ENCODE measurements around the gene ATF7. TPM values are rescaled to one million over a fixed set of nuclear protein-coding genes. Genes with fewer than 3 reads are reported as not detected.

Gene ATF7
- total and polyA plus RNA-seq, 2 donors (not counting 1 experiment from before 2014, with no cell fraction given) = 11.4 to 24.7 TPM

- Histone ChIP-seq H3K9me3 (ENCODE audit: control insufficient read depth, insufficient read depth, low read depth, low read length) (no peaks in the 10 kb centered on the region), H3K79me2 (ENCODE audit: control insufficient read depth, insufficient read depth, low read length) (peaks cover 7% of the 10 kb centered on the region), H3K36me3 (ENCODE audit: control insufficient read depth, insufficient read depth, low read length) (no peaks in the 10 kb centered on the region), H3K27ac (ENCODE audit: insufficient read depth, low read length) (peak overlapping the region; percentile 53), H2AFZ (ENCODE audit: low read length) (no peak overlapping the region), H3K4me2 (ENCODE audit: extremely low read depth, insufficient read depth, low read length) (peak overlapping the region; percentile 1), H3K27me3 (ENCODE audit: control insufficient read depth, insufficient read depth, low read length) (no peaks in the 10 kb centered on the region), H3K4me3 (replicated peaks in 1 of 4; ENCODE audit: control extremely low read depth in 1 of 4, insufficient read depth in 1 of 4, low read depth in 3 of 4, low read length in 4 of 4) (no peak overlapping the region), H3K9ac (ENCODE audit: insufficient read depth, low read length) (no peak overlapping the region), H3K4me1 (ENCODE audit: control insufficient read depth, extremely low read depth, insufficient read depth, low read length) (peaks cover 2% of the 10 kb centered on the region), H4K20me1 (ENCODE audit: control insufficient read depth, extremely low read depth, insufficient read depth, low read length) (no peaks in the 10 kb centered on the region)
- peak; percentile 75 to 91 for DNase-seq (ENCODE audit: low read depth in 2 of 2)
- TF ChIP-seq EZH2 (IDR thresholded peaks at IDR 0.05; ENCODE audit: low read length, missing control alignments) (no peak), CTCF (conservative IDR thresholded peaks at IDR 0.05 in 1 of 2, IDR thresholded peaks at IDR 0.05 in 1 of 2; ENCODE audit: low read depth in 1 of 2, low read length in 2 of 2) (no peak)
Measured at GRCh38 chr12:53575502-53576249, 50.5 kb downstream of the ATF7 start.

- Histone ChIP-seq H3K9ac (ENCODE audit: insufficient read depth, low read length) (no peak overlapping the region), H3K9me3 (ENCODE audit: control insufficient read depth, insufficient read depth, low read depth, low read length) (no peaks in the 10 kb centered on the region), H3K4me2 (ENCODE audit: extremely low read depth, insufficient read depth, low read length) (no peak overlapping the region), H3K36me3 (ENCODE audit: control insufficient read depth, insufficient read depth, low read length) (no peaks in the 10 kb centered on the region), H3K27me3 (ENCODE audit: control insufficient read depth, insufficient read depth, low read length) (no peaks in the 10 kb centered on the region), H3K4me1 (ENCODE audit: control insufficient read depth, extremely low read depth, insufficient read depth, low read length) (peaks cover 2% of the 10 kb centered on the region), H4K20me1 (ENCODE audit: control insufficient read depth, extremely low read depth, insufficient read depth, low read length) (no peaks in the 10 kb centered on the region), H3K27ac (ENCODE audit: insufficient read depth, low read length) (no peak overlapping the region), H2AFZ (ENCODE audit: low read length) (no peak overlapping the region), H3K79me2 (ENCODE audit: control insufficient read depth, insufficient read depth, low read length) (peaks cover 7% of the 10 kb centered on the region), H3K4me3 (replicated peaks in 1 of 4; ENCODE audit: control extremely low read depth in 1 of 4, insufficient read depth in 1 of 4, low read depth in 3 of 4, low read length in 4 of 4) (no peak overlapping the region)
- TF ChIP-seq CTCF (conservative IDR thresholded peaks at IDR 0.05 in 1 of 2, IDR thresholded peaks at IDR 0.05 in 1 of 2; ENCODE audit: low read depth in 1 of 2, low read length in 2 of 2) (no peak), EZH2 (IDR thresholded peaks at IDR 0.05; ENCODE audit: low read length, missing control alignments) (no peak)
- DNase-seq (ENCODE audit: low read depth in 2 of 2) = no peak
Measured at GRCh38 chr12:53572134-53572758, 53.9 kb downstream of the ATF7 start.

- H4K20me1 ChIP-seq (ENCODE audit: control insufficient read depth, extremely low read depth, insufficient read depth, low read length) = no peaks in the 10 kb centered on the region
- DNase-seq (ENCODE audit: low read depth in 2 of 2) = no peak
- no peaks in the 10 kb centered on the region for H3K36me3 ChIP-seq (ENCODE audit: control insufficient read depth, insufficient read depth, low read length)
- no peaks in the 10 kb centered on the region for H3K4me1 ChIP-seq (ENCODE audit: control insufficient read depth, extremely low read depth, insufficient read depth, low read length)
- H3K27me3 ChIP-seq (ENCODE audit: control insufficient read depth, insufficient read depth, low read length) = no peaks in the 10 kb centered on the region
- no peak for TF ChIP-seq CTCF (conservative IDR thresholded peaks at IDR 0.05 in 1 of 2, IDR thresholded peaks at IDR 0.05 in 1 of 2; ENCODE audit: low read depth in 1 of 2, low read length in 2 of 2)
- TF ChIP-seq EZH2 (IDR thresholded peaks at IDR 0.05; ENCODE audit: low read length, missing control alignments) = no peak
- no peak overlapping the region for H3K27ac ChIP-seq (ENCODE audit: insufficient read depth, low read length)
- no peak overlapping the region for H3K4me2 ChIP-seq (ENCODE audit: extremely low read depth, insufficient read depth, low read length)
- no peaks in the 10 kb centered on the region for H3K9me3 ChIP-seq (ENCODE audit: control insufficient read depth, insufficient read depth, low read depth, low read length)
- H3K9ac ChIP-seq (ENCODE audit: insufficient read depth, low read length) = no peak overlapping the region
- peaks cover 7% of the 10 kb centered on the region for H3K79me2 ChIP-seq (ENCODE audit: control insufficient read depth, insufficient read depth, low read length)
- H3K4me3 ChIP-seq (replicated peaks in 1 of 4; ENCODE audit: control extremely low read depth in 1 of 4, insufficient read depth in 1 of 4, low read depth in 3 of 4, low read length in 4 of 4) = no peak overlapping the region
- no peak overlapping the region for H2AFZ ChIP-seq (ENCODE audit: low read length)
Measured at GRCh38 chr12:53571295-53571694, 54.9 kb downstream of the ATF7 start.
